LNCAP (cell line): ENCODE measurements around the gene SMYD4.

Source experiments
- CTCF ChIP-seq: fragments of 450-650 bp; IDR thresholded peaks from 2 replicates; pipeline ENCODE4 v1.5.1; 2017; ENCODE audit warnings: mild to moderate bottlenecking

SMYD4 gene

GRCh38 chr17:1852327-1852726 lies 22.6 kb upstream of the SMYD4 start:
- no peak for TF ChIP-seq CTCF

- TF ChIP-seq CTCF, result no peak
Measured at GRCh38 chr17:1847191-1847590, 17.5 kb upstream of the SMYD4 start.

DNA sequence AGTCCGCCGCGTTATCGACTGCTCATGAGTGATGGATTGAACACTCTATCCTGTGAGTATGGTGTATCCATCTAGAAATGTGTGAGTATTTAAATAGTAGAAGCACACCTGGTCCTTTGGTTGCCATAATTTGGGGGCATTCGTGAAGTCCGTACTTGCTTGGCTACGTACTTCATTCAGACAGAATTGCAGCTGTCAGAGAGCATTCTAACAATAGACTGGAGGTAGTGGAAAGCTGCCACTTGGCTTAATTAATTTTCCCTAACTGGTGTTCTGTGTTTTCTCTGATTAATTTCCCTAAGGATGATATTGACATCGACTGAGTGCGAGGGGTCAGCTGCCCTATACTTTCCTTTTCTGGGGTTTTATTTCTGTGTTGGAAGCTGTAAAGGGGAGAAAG lies 14.2 kb upstream of the SMYD4 start:
- no peak for TF ChIP-seq CTCF

GRCh38 chr17:1839516-1839915 lies 9.8 kb upstream of the SMYD4 start:
- no peak for TF ChIP-seq CTCF

DNA sequence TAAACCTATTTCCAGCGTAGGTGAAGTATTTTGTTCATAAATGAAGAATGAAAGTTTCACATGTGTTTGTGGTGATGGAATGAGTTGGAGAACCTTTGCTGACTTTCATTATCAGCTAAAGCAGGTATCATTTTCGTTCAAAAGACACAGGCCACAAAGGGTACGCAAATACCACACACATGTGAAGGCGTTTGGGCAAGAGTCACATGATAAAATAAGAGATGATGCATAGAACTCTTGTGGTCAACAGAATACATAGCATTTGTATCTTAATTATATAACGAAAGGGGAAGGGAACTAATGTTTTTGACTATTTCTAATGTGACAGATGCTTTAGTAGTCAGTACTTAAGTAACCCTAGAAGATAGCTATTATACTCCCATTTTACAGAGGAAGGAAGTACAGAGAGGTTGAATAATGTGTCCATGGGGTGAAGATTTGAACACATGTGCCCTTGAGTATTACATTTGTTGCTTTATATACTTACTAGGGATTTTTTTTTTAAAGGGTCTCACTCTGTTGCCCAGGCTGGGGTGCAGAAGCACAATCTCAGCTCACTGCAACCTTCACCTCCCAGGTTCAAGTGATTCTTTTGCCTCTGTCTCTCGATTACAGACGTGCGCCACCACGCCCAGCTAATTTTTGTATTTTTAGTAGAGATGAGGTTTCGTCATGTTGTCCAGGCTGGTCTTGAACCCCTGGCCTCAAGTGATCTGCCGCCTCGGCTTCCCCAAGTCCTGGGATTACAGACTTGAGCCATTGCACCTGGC lies 4.9 kb upstream of the SMYD4 start:
- TF ChIP-seq CTCF, result no peak

DNA sequence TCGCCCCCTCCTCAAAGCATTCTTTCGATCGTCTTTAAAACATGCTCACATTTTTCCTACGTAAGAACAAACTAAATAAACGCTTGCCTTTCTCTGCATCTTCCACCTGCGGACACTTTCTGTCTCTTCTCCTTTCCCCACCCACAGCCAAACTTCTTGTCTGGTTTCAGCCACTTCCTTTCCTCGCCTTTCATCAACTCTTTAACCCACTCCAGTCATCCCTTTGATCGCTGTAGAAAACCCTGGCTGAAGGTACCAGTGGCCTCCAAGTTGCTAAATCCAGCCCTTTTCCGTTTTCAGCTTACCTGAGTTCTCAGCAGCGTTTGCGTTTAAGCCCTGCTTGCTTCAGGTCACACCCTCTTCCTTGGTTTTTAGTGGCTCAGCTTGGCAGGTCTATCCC lies 586 bp upstream of the SMYD4 start:
- TF ChIP-seq CTCF, result no peak

DNA sequence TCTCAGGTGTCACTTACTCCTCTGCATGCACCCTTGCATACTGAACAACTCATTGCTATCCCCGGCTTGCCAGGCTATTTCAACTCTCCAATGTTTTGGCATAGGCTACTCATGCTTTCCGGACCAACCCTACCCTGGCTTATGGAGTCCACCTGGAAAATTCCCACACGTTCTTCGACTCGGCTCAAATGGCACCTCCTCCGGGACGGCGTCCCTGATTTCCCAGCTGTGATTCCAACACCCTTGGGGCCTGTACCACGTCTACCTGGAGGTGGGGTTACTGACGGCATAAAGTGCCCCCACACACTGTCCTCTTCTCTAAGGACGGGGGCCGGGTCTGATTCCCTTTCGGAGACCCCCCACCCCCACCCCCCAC lies 498 bp downstream of the SMYD4 start:
- TF ChIP-seq CTCF, result no peak
